Measurements from ENCODE around the gene ALDH3A1.

Gene ALDH3A1

GRCh38 chr17:19762515-19762961, 14.4 kb upstream of the ALDH3A1 start:
- no peak for DNase-seq (ENCODE audit: low read depth)
- peak; percentile 69 for TF ChIP-seq CTCF (IDR thresholded peaks at IDR 0.05; ENCODE audit: low read depth, low read length, missing control alignments)
- in situ Hi-C loops (cut with HindIII; ENCODE audit: low sequenced_read_pairs): loop anchor here (5.0 kb wide), 2 partner anchors 245 to 400 kb away; partner anchors contain the start of gene B9D1
- H3K4me3 ChIP-seq (ENCODE audit: low read depth, low read length): no peak overlapping the region

GRCh38 chr17:19760746-19761145, 12.6 kb upstream of the ALDH3A1 start:
- in situ Hi-C loops (cut with HindIII; ENCODE audit: low sequenced_read_pairs): loop anchor here (5.0 kb wide), 2 partner anchors 243 to 398 kb away; partner anchors contain the start of gene B9D1
- no peak overlapping the region for H3K4me3 ChIP-seq (ENCODE audit: low read depth, low read length)
- no peak for DNase-seq (ENCODE audit: low read depth)
- no peak for TF ChIP-seq CTCF (IDR thresholded peaks at IDR 0.05; ENCODE audit: low read depth, low read length, missing control alignments)

- no peak for DNase-seq (ENCODE audit: low read depth)
- no peak overlapping the region for H3K4me3 ChIP-seq (ENCODE audit: low read depth, low read length)
- in situ Hi-C loops (cut with HindIII; ENCODE audit: low sequenced_read_pairs): loop anchor here (5.0 kb wide), 2 partner anchors 243 to 398 kb away; partner anchors contain the start of gene B9D1
- TF ChIP-seq CTCF (IDR thresholded peaks at IDR 0.05; ENCODE audit: low read depth, low read length, missing control alignments): no peak
Measured at GRCh38 chr17:19759568-19760549, 11.8 kb upstream of the ALDH3A1 start.

- in situ Hi-C loops (cut with HindIII; ENCODE audit: low sequenced_read_pairs): no loop called here
- TF ChIP-seq CTCF (IDR thresholded peaks at IDR 0.05; ENCODE audit: low read depth, low read length, missing control alignments): no peak
- no peak overlapping the region for H3K4me3 ChIP-seq (ENCODE audit: low read depth, low read length)
Measured at GRCh38 chr17:19757536-19758180, 9.6 kb upstream of the ALDH3A1 start.

GRCh38 chr17:19756546-19756945, 8.4 kb upstream of the ALDH3A1 start:
- in situ Hi-C loops (cut with HindIII; ENCODE audit: low sequenced_read_pairs): no loop called here
- no peak for DNase-seq (ENCODE audit: low read depth)
- TF ChIP-seq CTCF (IDR thresholded peaks at IDR 0.05; ENCODE audit: low read depth, low read length, missing control alignments): no peak
- H3K4me3 ChIP-seq (ENCODE audit: low read depth, low read length): no peak overlapping the region

More at GRCh38 chr17:19757536-19758180, 9.6 kb upstream of the ALDH3A1 start:
- DNase-seq (ENCODE audit: low read depth): no peak

GRCh38 chr17:19755821-19756510, 7.9 kb upstream of the ALDH3A1 start:
- no peak overlapping the region for H3K4me3 ChIP-seq (ENCODE audit: low read depth, low read length)
- TF ChIP-seq CTCF (IDR thresholded peaks at IDR 0.05; ENCODE audit: low read depth, low read length, missing control alignments): no peak
- no peak for DNase-seq (ENCODE audit: low read depth)
- in situ Hi-C loops (cut with HindIII; ENCODE audit: low sequenced_read_pairs): no loop called here
